ENCODE measurements around the gene TRIM46.

Gene TRIM46

GRCh38 chr1:155173478-155174323, at the start of gene TRIM46:
TSS of gene TRIM46 (plus strand) at chr1:155173849. CDS start at chr1:155173967, 118 bp downstream.
- DNase-seq (ENCODE audit: low spot score), result peak; percentile 73

GRCh38 chr1:155124503-155125463, 48.9 kb upstream of the TRIM46 start:
- DNase-seq (ENCODE audit: low spot score), result no peak

- DNase-seq (ENCODE audit: low spot score), result no peak
Measured at GRCh38 chr1:155125511-155125945, 48.1 kb upstream of the TRIM46 start.

GRCh38 chr1:155125946-155126555, 47.6 kb upstream of the TRIM46 start:
- no peak for DNase-seq (ENCODE audit: low spot score)

- no peak for DNase-seq (ENCODE audit: low spot score)
Measured at GRCh38 chr1:155126556-155127104, 47.0 kb upstream of the TRIM46 start.

- DNase-seq (ENCODE audit: low spot score), result no peak
Measured at GRCh38 chr1:155127105-155127966, 46.3 kb upstream of the TRIM46 start, which contains the start of gene EFNA1. TSS of gene EFNA1 (plus strand) at chr1:155127876. CDS start at chr1:155127978, 102 bp downstream.

GRCh38 chr1:155127967-155128754, 45.5 kb upstream of the TRIM46 start:
- DNase-seq (ENCODE audit: low spot score), result no peak

GRCh38 chr1:155128755-155129473, 44.7 kb upstream of the TRIM46 start:
- DNase-seq (ENCODE audit: low spot score), result no peak

- no peak for DNase-seq (ENCODE audit: low spot score)
Measured at GRCh38 chr1:155130272-155131006, 43.2 kb upstream of the TRIM46 start.

- no peak for DNase-seq (ENCODE audit: low spot score)
Measured at GRCh38 chr1:155131285-155131684, 42.4 kb upstream of the TRIM46 start.

- DNase-seq (ENCODE audit: low spot score), result no peak
Measured at GRCh38 chr1:155131856-155132255, 41.8 kb upstream of the TRIM46 start.

- DNase-seq (ENCODE audit: low spot score), result no peak
Measured at GRCh38 chr1:155133799-155134281, 39.8 kb upstream of the TRIM46 start.

GRCh38 chr1:155134322-155134721, 39.3 kb upstream of the TRIM46 start:
- DNase-seq (ENCODE audit: low spot score), result no peak

- no peak for DNase-seq (ENCODE audit: low spot score)
Measured at GRCh38 chr1:155134880-155135414, 38.7 kb upstream of the TRIM46 start.

GRCh38 chr1:155135415-155136028, 38.1 kb upstream of the TRIM46 start, which contains the start of gene SLC50A1:
TSS of gene SLC50A1 (plus strand) at chr1:155135852. CDS start at chr1:155135912, 60 bp downstream.
- peak; percentile 96 for DNase-seq (ENCODE audit: low spot score)

- peak; percentile 38 for DNase-seq (ENCODE audit: low spot score)
Measured at GRCh38 chr1:155136748-155137147, 36.9 kb upstream of the TRIM46 start.

GRCh38 chr1:155137154-155137949, 36.3 kb upstream of the TRIM46 start:
- DNase-seq (ENCODE audit: low spot score), result no peak
